GM12878 (cell line): ENCODE measurements around the gene SLC5A1. TPM values are rescaled to one million over a fixed set of nuclear protein-coding genes. Genes with fewer than 3 reads are reported as not detected.

Experiments
- polyA plus RNA-seq, 11 experiments: library from polyadenylated mRNA; depleted of rRNA in 4 of 11; unstranded in 6 of 11; stranded (reverse) in 5 of 11; fragments of >200 nt; fragmentation: Nextera tagmentation in 4 of 11; fragmentation: Illumina TruSeq in 1 of 11; extraction: Ambion mirVana in 4 of 11; extraction: Trizol in 1 of 11; gene quantifications; 1 replicate in 1 of 11; 2 replicates in 10 of 11; pipeline versions ENCODE4 v1.2.1 to v1.2.3, GENCODE V29; 2011 to 2016; ENCODE audit warnings: inconsistent platforms in 2 of 11, missing spikeins in 2 of 11, low read depth in 1 of 11
- small RNA-seq: library from RNA; depleted of rRNA; stranded (forward); fragments of <200 nt; gene quantifications from one replicate; pipeline ENCODE3, GENCODE V24; 2014
- total RNA-seq, 4 experiments: library from RNA; depleted of rRNA in 3 of 4; stranded (reverse); fragments of >200 nt in 3 of 4; fragmentation: Illumina TruSeq in 1 of 4; extraction: Trizol in 1 of 4; gene quantifications; 2 replicates each; pipeline versions ENCODE4 v1.2.1 to v1.2.3, GENCODE V29; 2013 to 2021

SLC5A1 gene
- total and polyA plus RNA-seq, 10 of the 15 experiments (the other 5 are each of a cell fraction or from before 2014, with no cell fraction given) = 0.01 TPM; not detected in 9

Small RNAs within 50 kb of the gene (small RNA-seq; reads per million reads assigned to genes)
- not detected for gene AP1B1P2

Other genes with a start within 250 kb of the SLC5A1 start
- 101 and 115 TPM in 2 replicates for gene YWHAH, start 98.7 kb upstream of the SLC5A1 start, total RNA-seq (2014; rRNA removed)
- gene YWHAH, start 98.7 kb upstream of the SLC5A1 start, total RNA-seq (2014; rRNA removed; fragmentation: Illumina TruSeq; extraction: Trizol) = 90.0 and 97.6 TPM in 2 replicates
- 113 and 123 TPM in 2 replicates for gene YWHAH, start 98.7 kb upstream of the SLC5A1 start, total RNA-seq (2021)
- 82.6 and 103 TPM in 2 replicates for gene YWHAH, start 98.7 kb upstream of the SLC5A1 start, polyA plus RNA-seq (2011; rRNA removed)
- gene YWHAH, start 98.7 kb upstream of the SLC5A1 start, polyA plus RNA-seq (2014; fragmentation: Illumina TruSeq; extraction: Trizol) = 142 and 145 TPM in 2 replicates
- gene YWHAH, start 98.7 kb upstream of the SLC5A1 start, polyA plus RNA-seq (2014; fragmentation: Nextera tagmentation; extraction: Ambion mirVana) = 10 to 100 TPM; 34.2 to 43.7 TPM
- 115 and 126 TPM in 2 replicates for gene YWHAH, start 98.7 kb upstream of the SLC5A1 start, polyA plus RNA-seq (2014; rRNA removed)
- gene YWHAH, start 98.7 kb upstream of the SLC5A1 start, polyA plus RNA-seq (2016; fragmentation: Nextera tagmentation; extraction: Ambion mirVana) = 100 to 1,000 TPM; 139 to 197 TPM
- not detected in 2 replicates for gene C22orf42, start 116.0 kb downstream of the SLC5A1 start, total RNA-seq (2014; rRNA removed)
- not detected in 2 replicates for gene C22orf42, start 116.0 kb downstream of the SLC5A1 start, total RNA-seq (2014; rRNA removed; fragmentation: Illumina TruSeq; extraction: Trizol)
- gene C22orf42, start 116.0 kb downstream of the SLC5A1 start, total RNA-seq (2021) = not detected in 2 replicates
- gene C22orf42, start 116.0 kb downstream of the SLC5A1 start, polyA plus RNA-seq (2011; rRNA removed) = not detected in 2 replicates
- not detected in 2 replicates for gene C22orf42, start 116.0 kb downstream of the SLC5A1 start, polyA plus RNA-seq (2014; fragmentation: Illumina TruSeq; extraction: Trizol)
- not detected for gene C22orf42, start 116.0 kb downstream of the SLC5A1 start, polyA plus RNA-seq (2014; fragmentation: Nextera tagmentation; extraction: Ambion mirVana)
- not detected in 2 replicates for gene C22orf42, start 116.0 kb downstream of the SLC5A1 start, polyA plus RNA-seq (2014; rRNA removed)
- gene C22orf42, start 116.0 kb downstream of the SLC5A1 start, polyA plus RNA-seq (2016; fragmentation: Nextera tagmentation; extraction: Ambion mirVana) = not detected
- not detected in 2 replicates for gene RFPL2, start 161.8 kb downstream of the SLC5A1 start, total RNA-seq (2014; rRNA removed)
- gene RFPL2, start 161.8 kb downstream of the SLC5A1 start, total RNA-seq (2014; rRNA removed; fragmentation: Illumina TruSeq; extraction: Trizol) = not detected in 2 replicates
- gene RFPL2, start 161.8 kb downstream of the SLC5A1 start, total RNA-seq (2021) = not detected in 2 replicates
- gene RFPL2, start 161.8 kb downstream of the SLC5A1 start, polyA plus RNA-seq (2011; rRNA removed) = not detected in 2 replicates
- gene RFPL2, start 161.8 kb downstream of the SLC5A1 start, polyA plus RNA-seq (2014; fragmentation: Illumina TruSeq; extraction: Trizol) = not detected in 2 replicates
- gene RFPL2, start 161.8 kb downstream of the SLC5A1 start, polyA plus RNA-seq (2014; fragmentation: Nextera tagmentation; extraction: Ambion mirVana) = not detected
- gene RFPL2, start 161.8 kb downstream of the SLC5A1 start, polyA plus RNA-seq (2014; rRNA removed) = not detected in 2 replicates
- not detected for gene RFPL2, start 161.8 kb downstream of the SLC5A1 start, polyA plus RNA-seq (2016; fragmentation: Nextera tagmentation; extraction: Ambion mirVana)
- not detected in 2 replicates for gene SLC5A4, start 212.1 kb downstream of the SLC5A1 start, total RNA-seq (2014; rRNA removed)
- gene SLC5A4, start 212.1 kb downstream of the SLC5A1 start, total RNA-seq (2014; rRNA removed; fragmentation: Illumina TruSeq; extraction: Trizol) = not detected in 2 replicates
- not detected in 2 replicates for gene SLC5A4, start 212.1 kb downstream of the SLC5A1 start, total RNA-seq (2021)
- not detected in 2 replicates for gene SLC5A4, start 212.1 kb downstream of the SLC5A1 start, polyA plus RNA-seq (2011; rRNA removed)
- gene SLC5A4, start 212.1 kb downstream of the SLC5A1 start, polyA plus RNA-seq (2014; fragmentation: Illumina TruSeq; extraction: Trizol) = not detected in 2 replicates
- gene SLC5A4, start 212.1 kb downstream of the SLC5A1 start, polyA plus RNA-seq (2014; fragmentation: Nextera tagmentation; extraction: Ambion mirVana) = not detected
- not detected in 2 replicates for gene SLC5A4, start 212.1 kb downstream of the SLC5A1 start, polyA plus RNA-seq (2014; rRNA removed)
- gene SLC5A4, start 212.1 kb downstream of the SLC5A1 start, polyA plus RNA-seq (2016; fragmentation: Nextera tagmentation; extraction: Ambion mirVana) = not detected